B cell (primary cell): ENCODE measurements around the gene IMPA2.

Experiments
- CTCF ChIP-seq: fragments of 200-600 bp; IDR thresholded peaks from one replicate; pipeline ENCODE4 v1.8.0; 2022; ENCODE audit warnings: antibody characterized with exemption, mild to moderate bottlenecking
- EZH2 ChIP-seq: IDR thresholded peaks from 2 replicates; pipeline ENCODE4 v1.6.1; 2012; ENCODE audit warnings: borderline replicate concordance, low read depth, mild to moderate bottlenecking, moderate library complexity, low read length; ENCODE audit not compliant: insufficient read depth, poor library complexity, severe bottlenecking

GRCh38 chr18:12021596-12021995 lies 40.3 kb downstream of the IMPA2 start:
- no peak for TF ChIP-seq CTCF
- no peak for TF ChIP-seq EZH2
